Measurements from ENCODE around the gene CFAP100.
A peak's percentile ranks its signal among the peaks of the same experiment; 100 is the strongest.

Gene CFAP100

GRCh38 chr3:126377211-126377610 is 17.5 kb upstream of the CFAP100 start:
- no peak for DNase-seq

GRCh38 chr3:126378341-126378751 is 16.4 kb upstream of the CFAP100 start:
- DNase-seq = no peak

- no peak for DNase-seq
Observed at GRCh38 chr3:126380011-126380768, 14.5 kb upstream of the CFAP100 start.

- no peak for DNase-seq
Observed at GRCh38 chr3:126381966-126382365, 12.7 kb upstream of the CFAP100 start.

GRCh38 chr3:126389112-126389793 is 5.5 kb upstream of the CFAP100 start:
- DNase-seq = peak; percentile 5

GRCh38 chr3:126389794-126390146 is 4.9 kb upstream of the CFAP100 start:
- DNase-seq = no peak

GRCh38 chr3:126390201-126390600 is 4.5 kb upstream of the CFAP100 start:
- DNase-seq = no peak

GRCh38 chr3:126390751-126391150 is 4.0 kb upstream of the CFAP100 start:
- DNase-seq = no peak

- DNase-seq = no peak
Observed at GRCh38 chr3:126391631-126392030, 3.1 kb upstream of the CFAP100 start.

GRCh38 chr3:126392246-126392645 is 2.5 kb upstream of the CFAP100 start:
- DNase-seq = no peak

GRCh38 chr3:126393563-126393962 is 1.1 kb upstream of the CFAP100 start:
- DNase-seq = no peak

GRCh38 chr3:126394977-126395321 is 240 bp downstream of the CFAP100 start:
- no peak for DNase-seq

GRCh38 chr3:126395846-126396513 is 1.3 kb downstream of the CFAP100 start:
- no peak for DNase-seq

- DNase-seq = no peak
Observed at GRCh38 chr3:126396536-126396935, 1.8 kb downstream of the CFAP100 start.

GRCh38 chr3:126397610-126398422 is 3.1 kb downstream of the CFAP100 start:
- no peak for DNase-seq

GRCh38 chr3:126398423-126399350 is 4.0 kb downstream of the CFAP100 start:
- DNase-seq = no peak

GRCh38 chr3:126399351-126399735 is 4.6 kb downstream of the CFAP100 start:
- no peak for DNase-seq

- DNase-seq = no peak
Observed at GRCh38 chr3:126399756-126400155, 5.0 kb downstream of the CFAP100 start.

GRCh38 chr3:126401611-126402160 is 7.0 kb downstream of the CFAP100 start:
- DNase-seq = no peak

GRCh38 chr3:126402178-126402577 is 7.5 kb downstream of the CFAP100 start:
- DNase-seq = no peak

GRCh38 chr3:126402666-126403302 is 8.1 kb downstream of the CFAP100 start:
- no peak for DNase-seq

All from activated CD4-positive, alpha-beta T cell treated with anti-CD3 and anti-CD28 coated beads, Interleukin-2, amount 50 U/mL, for 1 hour (primary cell).